Ovary (tissue), 3 donors: ENCODE results near the gene CSF3.

Experiments used
- EP300 ChIP-seq: sonication (generic); formaldehyde crosslinking; IDR thresholded peaks from one replicate; pipeline ENCODE4 v1.6.1; 2017; ENCODE audit warnings: antibody characterized with exemption
- POLR2A ChIP-seq: fragments of 450-650 bp; IDR thresholded peaks from one replicate; pipeline ENCODE4 v1.6.1; 2017; ENCODE audit warnings: antibody characterized with exemption, mild to moderate bottlenecking, moderate library complexity
- TF ChIP-seq, protein P1 (sequence below), 3 donors: fragments of 450-650 bp in 2 of 3; fragments of 200-600 bp in 1 of 3; IDR thresholded peaks; one replicate each; pipeline versions ENCODE4 v1.5.1 to v1.8.0; 2016 to 2022; ENCODE audit warnings: antibody characterized with exemption in 3 of 3, mild to moderate bottlenecking in 1 of 3
- donor health status: DM: no; HTN: no; CAD: no.

DNA sequence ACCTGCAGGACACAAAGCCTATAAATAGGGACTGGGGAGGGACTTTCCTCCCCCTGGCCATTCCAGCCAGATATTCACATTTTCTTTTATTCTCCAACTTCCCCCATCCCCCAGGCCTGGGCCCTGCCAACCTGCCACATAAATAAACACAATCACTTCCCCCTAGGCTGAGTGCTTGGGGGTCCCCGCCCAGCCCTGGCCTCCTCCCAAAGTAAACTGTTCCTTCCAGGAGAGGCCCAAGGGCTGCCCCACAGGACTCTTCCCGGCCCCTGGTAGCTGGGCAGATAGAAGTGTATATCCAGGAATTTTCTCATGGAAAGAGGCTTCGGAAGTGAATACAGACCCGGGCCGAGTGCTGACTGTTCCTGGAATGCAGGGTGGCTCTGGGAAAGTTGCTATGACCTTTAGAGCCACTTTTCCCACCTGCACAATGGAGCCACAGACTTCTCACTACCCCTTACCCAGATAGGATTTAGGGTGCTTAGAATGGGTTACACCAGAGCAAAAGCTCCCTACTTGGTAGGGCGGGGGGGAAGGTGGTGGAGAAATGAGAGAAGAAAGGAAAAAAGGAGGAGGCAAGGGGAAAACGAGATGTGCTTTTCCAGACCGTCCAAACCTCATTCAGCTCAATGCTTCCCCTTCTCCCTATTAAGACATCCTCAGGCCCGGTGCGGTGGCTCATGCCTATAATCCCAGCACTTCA, 8.5 kb downstream of the CSF3 start:
- TF ChIP-seq, protein P1, sequence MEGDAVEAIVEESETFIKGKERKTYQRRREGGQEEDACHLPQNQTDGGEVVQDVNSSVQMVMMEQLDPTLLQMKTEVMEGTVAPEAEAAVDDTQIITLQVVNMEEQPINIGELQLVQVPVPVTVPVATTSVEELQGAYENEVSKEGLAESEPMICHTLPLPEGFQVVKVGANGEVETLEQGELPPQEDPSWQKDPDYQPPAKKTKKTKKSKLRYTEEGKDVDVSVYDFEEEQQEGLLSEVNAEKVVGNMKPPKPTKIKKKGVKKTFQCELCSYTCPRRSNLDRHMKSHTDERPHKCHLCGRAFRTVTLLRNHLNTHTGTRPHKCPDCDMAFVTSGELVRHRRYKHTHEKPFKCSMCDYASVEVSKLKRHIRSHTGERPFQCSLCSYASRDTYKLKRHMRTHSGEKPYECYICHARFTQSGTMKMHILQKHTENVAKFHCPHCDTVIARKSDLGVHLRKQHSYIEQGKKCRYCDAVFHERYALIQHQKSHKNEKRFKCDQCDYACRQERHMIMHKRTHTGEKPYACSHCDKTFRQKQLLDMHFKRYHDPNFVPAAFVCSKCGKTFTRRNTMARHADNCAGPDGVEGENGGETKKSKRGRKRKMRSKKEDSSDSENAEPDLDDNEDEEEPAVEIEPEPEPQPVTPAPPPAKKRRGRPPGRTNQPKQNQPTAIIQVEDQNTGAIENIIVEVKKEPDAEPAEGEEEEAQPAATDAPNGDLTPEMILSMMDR (IDR thresholded peaks at IDR 0.05): no peak
- TF ChIP-seq EP300: no peak
- TF ChIP-seq POLR2A: no peak
